ENCODE data around the gene MITF.

DNA sequence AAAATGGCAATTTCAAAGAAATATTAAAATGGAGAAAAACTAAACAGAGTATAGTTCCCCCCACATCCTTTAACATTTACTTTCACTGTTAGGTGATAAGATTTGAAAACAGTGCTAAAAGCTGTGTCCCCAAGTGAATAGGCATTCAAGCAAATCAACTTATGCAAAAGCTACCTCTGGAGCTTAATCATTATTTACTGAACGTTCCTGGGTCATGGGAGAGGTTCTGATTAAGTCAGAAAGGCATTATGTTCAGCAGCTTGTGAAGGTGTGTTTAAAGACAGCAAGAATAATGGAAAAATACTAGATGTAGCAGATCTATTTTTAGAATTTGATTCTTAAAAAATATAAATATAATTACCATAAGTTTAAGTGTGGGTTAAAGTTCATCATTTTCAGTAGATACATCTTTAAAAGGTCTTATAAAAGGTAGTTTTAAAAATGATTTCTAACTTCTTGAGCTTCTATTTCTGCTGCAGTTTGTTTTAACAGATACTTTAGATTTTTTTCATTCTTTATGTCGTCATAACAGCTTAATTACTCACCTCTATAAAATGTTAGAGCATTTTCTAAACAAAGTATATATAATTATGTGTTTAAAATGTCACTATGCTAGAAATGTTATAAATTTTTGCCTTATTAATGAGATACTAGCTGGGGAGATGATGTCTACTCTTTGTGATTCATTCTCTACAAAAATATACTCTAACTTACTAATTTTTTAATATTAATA lies 127.9 kb downstream of the MITF start:
- no peak for TF ChIP-seq POLR2AphosphoS5 (IDR thresholded peaks at IDR 0.05; ENCODE audit: low read depth, low read length)
- no peak for TF ChIP-seq POLR2A (IDR thresholded peaks at IDR 0.05; ENCODE audit: low read depth, low read length)

Data from GM12891 (cell line).